GM20000 (cell line): ENCODE measurements around the gene CMIP.
A peak's percentile ranks its signal among the peaks of the same experiment; 100 is the strongest.

ENCODE experiments used
- DNase-seq: peaks from one replicate; pipeline ENCODE4 v3.0.0; 2012; ENCODE audit warnings: low spot score
- CTCF ChIP-seq: IDR thresholded peaks from 2 replicates; pipeline ENCODE4 v1.5.1; 2012; ENCODE audit warnings: mild to moderate bottlenecking, control low read depth; ENCODE audit errors: extremely low read depth, missing control alignments

The CMIP gene

GRCh38 chr16:81467072-81467471 is 22.5 kb downstream of the CMIP start:
- TF ChIP-seq CTCF, result no peak
- no peak for DNase-seq

- DNase-seq, result no peak
- TF ChIP-seq CTCF, result no peak
Observed at GRCh38 chr16:81467815-81468214, 23.2 kb downstream of the CMIP start.

- no peak for DNase-seq
- no peak for TF ChIP-seq CTCF
Observed at GRCh38 chr16:81468269-81468902, 23.8 kb downstream of the CMIP start.

GRCh38 chr16:81469183-81469677 is 24.6 kb downstream of the CMIP start:
- TF ChIP-seq CTCF, result no peak
- DNase-seq, result no peak

GRCh38 chr16:81469710-81470535 is 25.3 kb downstream of the CMIP start:
- TF ChIP-seq CTCF, result no peak
- DNase-seq, result peak; percentile 74

GRCh38 chr16:81470796-81471636 is 26.4 kb downstream of the CMIP start:
- no peak for TF ChIP-seq CTCF
- DNase-seq, result no peak
